Activated CD4-positive, alpha-beta T cell treated with anti-CD3 and anti-CD28 coated beads, Interleukin-2, Interleukin-4, amounts not matched to agents 100 ng/mL and 50 ng/mL, durations not matched to agents 16 hours and 8 hours (primary cell): Measurements from ENCODE around the gene CALU.

Experiments
- DNase-seq: peaks from one replicate; pipeline ENCODE4 v3.0.0-alpha.2; 2020; ENCODE audit warnings: low spot score

CALU gene

GRCh38 chr7:128724743-128725142 is 14.4 kb upstream of the CALU start:
- DNase-seq = no peak

GRCh38 chr7:128725531-128725930 is 13.6 kb upstream of the CALU start:
- DNase-seq = no peak

- no peak for DNase-seq
These were observed 13.0 kb upstream of the CALU start for GRCh38 chr7:128726059-128726736.

GRCh38 chr7:128726737-128727072 is 12.5 kb upstream of the CALU start:
- DNase-seq = no peak

GRCh38 chr7:128727239-128727638 is 11.9 kb upstream of the CALU start:
- DNase-seq = no peak

- DNase-seq = no peak
These were observed 10.6 kb upstream of the CALU start for GRCh38 chr7:128728598-128728997.

GRCh38 chr7:128729494-128729893 is 9.7 kb upstream of the CALU start:
- DNase-seq = no peak

GRCh38 chr7:128731184-128731583 is 8.0 kb upstream of the CALU start:
- no peak for DNase-seq

- no peak for DNase-seq
These were observed 6.5 kb upstream of the CALU start for GRCh38 chr7:128732521-128733277.

GRCh38 chr7:128733278-128733645 is 5.9 kb upstream of the CALU start:
- DNase-seq = no peak

GRCh38 chr7:128734890-128735289 is 4.3 kb upstream of the CALU start:
- no peak for DNase-seq

GRCh38 chr7:128735436-128735835 is 3.7 kb upstream of the CALU start:
- no peak for DNase-seq

GRCh38 chr7:128737441-128737840 is 1.7 kb upstream of the CALU start:
- DNase-seq = no peak

- DNase-seq = no peak
These were observed 1.2 kb upstream of the CALU start for GRCh38 chr7:128737867-128738385.

- DNase-seq = no peak
These were observed 550 bp upstream of the CALU start for GRCh38 chr7:128738570-128739047.

- no peak for DNase-seq
These were observed 977 bp downstream of the CALU start for GRCh38 chr7:128739990-128740682.

GRCh38 chr7:128740996-128741395 is 1.8 kb downstream of the CALU start:
- no peak for DNase-seq

- no peak for DNase-seq
These were observed 2.3 kb downstream of the CALU start for GRCh38 chr7:128741491-128741890.

GRCh38 chr7:128742206-128742605 is 3.0 kb downstream of the CALU start:
- no peak for DNase-seq

GRCh38 chr7:128743112-128743772 is 4.1 kb downstream of the CALU start:
- DNase-seq = no peak

- no peak for DNase-seq
These were observed 5.3 kb downstream of the CALU start for GRCh38 chr7:128744366-128744905.

- no peak for DNase-seq
These were observed 6.5 kb downstream of the CALU start for GRCh38 chr7:128745706-128746105.
